GM19328 (cell line): ENCODE results near the gene ZNF853.
"Not testable (repeated sequence)": the region's sequence is repeated elsewhere in the genome, so short reads cannot be mapped to it uniquely, and the experiment has no call there.

Experiments
- ATAC-seq: cut with Tn5 transposase; IDR thresholded peaks from one replicate; pipeline ENCODE4 v1.9.1; 2021; ENCODE audit warnings: mild to moderate bottlenecking, moderate library complexity; ENCODE audit not compliant: unreplicated experiment

Gene ZNF853

DNA sequence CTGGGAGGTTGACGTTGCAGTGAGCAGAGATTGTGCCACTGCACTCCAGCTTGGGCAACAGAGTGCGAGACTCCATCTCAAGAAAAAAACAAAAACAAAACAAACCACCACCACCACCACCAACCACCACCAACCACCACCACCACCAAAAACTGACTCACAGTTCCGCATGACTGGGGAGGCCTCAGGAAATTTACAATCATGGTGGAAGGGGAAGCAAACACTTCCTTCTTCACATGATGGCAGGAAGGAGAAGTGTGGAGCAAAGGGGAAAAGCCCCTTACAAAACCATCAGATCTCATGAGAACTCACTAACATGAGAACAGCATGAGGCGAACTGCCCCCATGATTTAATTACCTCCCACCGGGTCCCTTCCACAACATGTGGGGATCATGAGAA is 19.6 kb downstream of the ZNF853 start:
- not testable (repeated sequence) for ATAC-seq

DNA sequence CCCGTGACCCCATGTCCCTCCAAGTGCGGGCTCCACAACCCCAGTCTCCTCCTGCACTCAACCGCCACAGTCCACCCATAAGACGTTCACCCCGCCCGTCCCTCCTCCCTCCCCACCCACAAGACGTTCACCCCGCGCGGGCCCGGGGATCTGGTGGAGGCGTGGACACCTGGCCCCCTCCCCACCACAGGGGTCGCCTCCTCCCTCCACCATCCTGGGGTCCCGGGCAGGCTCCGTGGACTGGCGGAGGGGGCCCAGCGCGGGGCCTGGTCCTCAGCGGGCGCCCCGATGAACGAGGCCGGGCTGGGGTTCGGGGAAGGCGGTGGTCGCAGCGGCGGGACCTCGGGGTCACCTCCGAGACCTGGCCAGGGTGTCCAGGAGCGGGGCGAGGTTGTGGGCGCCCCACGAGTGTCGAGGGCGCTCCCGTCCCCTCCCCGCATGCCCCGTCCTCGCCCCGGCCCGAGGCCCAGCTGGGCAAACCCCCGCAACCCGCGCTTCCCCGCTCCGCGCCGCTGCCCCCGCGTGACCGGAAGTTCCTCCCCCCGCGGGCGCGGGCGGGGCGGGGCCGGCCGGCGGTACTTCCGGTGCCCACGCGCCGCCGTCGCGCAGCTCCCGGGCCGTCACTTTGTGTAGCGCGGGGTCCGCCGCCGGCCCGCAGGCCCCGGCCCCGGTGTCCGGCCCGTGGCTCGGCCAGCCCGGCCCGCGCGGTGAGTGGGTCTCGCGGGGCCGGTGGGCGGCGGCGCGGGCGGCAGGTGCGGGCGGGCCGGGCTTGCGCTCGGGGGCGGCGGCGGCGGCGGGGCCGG is 21.5 kb downstream of the ZNF853 start, which contains the start of gene ZNF316:
TSS of gene ZNF316 (plus strand) at position 578 of the 803 bp plus-strand sequence. CDS start 5,092 bp downstream, outside the sequence.
- peak; percentile 67 for ATAC-seq

DNA sequence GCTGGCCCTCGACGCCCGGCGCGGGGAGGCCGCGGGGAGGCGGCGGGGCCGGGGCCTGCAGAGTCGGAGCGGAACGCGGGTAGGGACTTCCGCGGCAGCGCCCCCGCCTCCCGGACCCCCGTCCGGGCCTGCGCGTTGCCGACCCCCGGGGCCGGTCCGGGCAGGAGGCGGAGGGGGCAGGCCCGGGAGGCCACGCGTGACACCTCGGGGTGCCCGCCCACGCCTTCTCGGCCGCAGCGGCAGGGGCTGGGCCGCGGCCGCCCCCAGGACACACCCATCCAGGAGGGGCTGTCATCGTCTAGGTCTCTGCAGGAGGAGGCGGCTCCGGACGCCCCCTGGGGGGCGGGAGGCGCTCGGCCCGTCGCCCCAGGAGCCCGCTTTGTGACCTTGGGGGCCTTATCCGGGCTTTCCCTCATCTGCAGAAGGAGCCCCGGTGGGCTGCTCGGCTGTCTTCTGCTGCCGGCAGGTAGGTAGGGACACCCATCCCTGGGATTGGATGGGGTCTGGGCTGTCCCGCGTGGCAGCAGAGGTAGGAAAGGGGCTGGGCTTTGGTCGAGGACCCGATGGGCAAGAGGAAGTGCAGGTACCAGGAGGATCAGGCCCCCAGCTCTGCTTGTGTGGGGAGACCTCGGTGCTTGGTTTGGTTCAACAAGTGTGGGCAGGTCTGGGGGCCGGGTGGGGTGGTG is 22.3 kb downstream of the ZNF853 start:
- ATAC-seq = peak; percentile 74

DNA sequence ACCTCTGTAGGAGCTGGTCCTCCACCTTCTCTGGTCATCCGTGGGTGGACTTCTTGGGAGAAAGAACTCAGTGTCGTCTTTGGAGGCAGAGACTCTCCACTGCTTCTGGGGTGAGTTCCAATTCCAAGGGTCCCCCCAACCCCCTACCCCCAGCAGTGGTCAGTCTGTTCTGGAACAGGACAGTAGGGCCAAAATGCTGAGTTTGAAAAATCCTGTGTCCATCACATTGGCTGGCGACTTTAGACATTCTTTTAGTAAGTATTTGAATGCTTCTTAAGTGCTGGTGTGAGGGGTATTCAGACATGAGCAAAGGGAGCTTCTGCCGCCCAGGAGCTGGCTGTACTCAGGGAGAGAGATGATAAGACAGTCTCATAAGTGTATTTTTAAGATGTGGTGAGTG is 23.6 kb downstream of the ZNF853 start:
- ATAC-seq = no peak

DNA sequence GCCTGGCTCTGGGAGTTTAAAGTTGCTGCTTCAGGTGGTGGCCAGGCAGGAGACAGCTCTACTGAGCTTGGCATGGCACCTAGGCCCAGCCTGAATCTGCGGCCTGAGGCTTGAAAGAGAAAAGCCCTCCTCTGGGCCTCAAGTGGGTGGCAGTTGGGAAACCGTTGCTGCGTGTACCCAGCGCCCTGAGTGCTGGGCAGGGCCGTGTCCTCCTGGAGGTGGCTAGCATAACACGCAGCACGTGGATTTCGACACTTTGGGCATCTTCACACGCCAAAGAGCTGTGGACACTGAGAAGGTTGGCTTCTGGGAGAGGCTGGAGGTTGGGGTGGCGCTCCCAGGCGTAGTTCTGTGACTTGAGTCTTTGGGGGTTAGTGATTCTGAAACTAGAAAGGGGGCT is 24.2 kb downstream of the ZNF853 start:
- ATAC-seq = no peak

DNA sequence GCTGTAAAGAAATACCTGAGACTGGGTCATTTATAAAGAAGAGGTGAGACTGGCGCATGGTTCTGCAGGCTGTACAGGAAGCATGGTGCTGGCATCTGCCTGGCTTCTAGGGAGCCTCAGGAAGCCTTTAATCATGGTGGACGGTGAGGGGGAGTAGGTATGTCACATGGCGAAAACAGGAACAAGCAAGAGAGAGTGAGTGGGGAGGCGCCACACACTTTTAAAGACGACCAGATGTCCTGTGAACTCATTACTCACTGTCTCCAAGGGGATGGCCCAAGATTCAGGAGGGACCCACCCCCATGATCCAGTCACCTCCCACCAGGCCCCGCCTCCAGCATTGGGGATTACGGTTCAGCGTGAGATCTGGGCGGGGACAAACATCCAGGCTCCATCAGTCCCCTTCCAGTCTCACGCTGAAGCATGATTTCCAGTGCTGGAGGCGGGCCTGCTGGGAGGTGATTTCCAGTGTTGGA is 24.9 kb downstream of the ZNF853 start:
- ATAC-seq = no peak

DNA sequence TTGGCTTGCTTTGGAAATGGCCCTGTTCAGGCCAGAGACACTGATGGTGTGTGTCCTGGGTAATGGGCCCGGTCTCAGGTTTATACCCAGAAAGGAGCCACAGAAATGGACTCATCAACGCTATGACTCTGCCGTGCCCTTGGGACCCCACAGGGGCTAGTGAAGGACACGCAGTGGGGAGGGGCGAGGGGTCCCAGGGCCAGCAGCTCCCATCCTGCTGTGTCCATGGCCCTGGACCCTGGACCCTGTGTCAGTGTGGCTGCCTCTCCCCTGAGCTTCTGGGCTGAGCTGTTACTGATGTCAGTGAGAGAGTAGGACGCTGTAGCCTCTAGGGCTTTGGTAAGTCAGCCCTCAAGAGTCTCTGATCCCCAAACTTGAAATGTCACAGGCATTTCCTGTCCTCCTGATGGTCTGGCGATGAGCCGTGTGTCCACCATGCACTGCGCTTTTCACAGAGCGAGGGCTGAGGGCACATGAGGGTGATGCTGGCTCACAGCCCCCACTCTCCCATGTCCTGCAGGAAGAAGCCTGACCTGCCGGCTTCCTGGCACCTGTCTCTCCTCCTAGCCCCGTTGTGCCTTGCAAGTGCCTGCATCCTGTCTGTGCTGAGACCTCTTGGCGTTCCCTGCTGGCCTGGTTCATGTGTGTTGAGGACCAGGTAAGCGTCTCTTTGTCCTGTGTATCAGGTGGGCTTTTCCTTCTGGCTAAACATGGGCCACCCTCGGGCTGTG is 26.1 kb downstream of the ZNF853 start:
- no peak for ATAC-seq

DNA sequence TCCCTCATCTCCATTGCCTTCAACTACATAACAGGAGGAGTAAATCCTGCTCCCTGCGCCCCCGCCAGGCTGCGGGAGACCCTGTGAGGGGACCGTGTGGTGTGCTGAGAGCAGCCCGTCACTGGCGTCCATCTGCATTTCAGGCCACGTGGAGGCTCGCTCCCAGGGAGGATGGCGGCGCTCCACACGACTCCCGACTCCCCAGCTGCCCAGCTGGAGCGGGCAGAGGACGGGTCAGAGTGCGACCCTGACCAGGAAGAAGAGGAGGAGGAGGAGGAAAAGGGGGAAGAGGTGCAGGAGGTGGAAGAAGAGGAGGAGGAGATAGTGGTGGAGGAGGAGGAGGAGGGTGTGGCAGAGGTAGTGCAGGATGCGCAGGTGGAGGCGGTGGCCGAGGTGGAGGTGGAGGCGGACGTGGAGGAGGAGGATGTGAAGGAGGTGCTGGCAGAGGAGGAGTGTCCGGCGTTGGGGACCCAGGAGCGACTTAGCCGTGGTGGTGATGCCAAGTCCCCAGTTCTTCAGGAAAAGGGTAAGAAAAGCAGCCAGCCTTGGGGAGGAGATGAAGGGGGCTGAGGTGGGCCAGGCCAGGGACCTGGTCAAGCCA is 26.9 kb downstream of the ZNF853 start:
- ATAC-seq = no peak

DNA sequence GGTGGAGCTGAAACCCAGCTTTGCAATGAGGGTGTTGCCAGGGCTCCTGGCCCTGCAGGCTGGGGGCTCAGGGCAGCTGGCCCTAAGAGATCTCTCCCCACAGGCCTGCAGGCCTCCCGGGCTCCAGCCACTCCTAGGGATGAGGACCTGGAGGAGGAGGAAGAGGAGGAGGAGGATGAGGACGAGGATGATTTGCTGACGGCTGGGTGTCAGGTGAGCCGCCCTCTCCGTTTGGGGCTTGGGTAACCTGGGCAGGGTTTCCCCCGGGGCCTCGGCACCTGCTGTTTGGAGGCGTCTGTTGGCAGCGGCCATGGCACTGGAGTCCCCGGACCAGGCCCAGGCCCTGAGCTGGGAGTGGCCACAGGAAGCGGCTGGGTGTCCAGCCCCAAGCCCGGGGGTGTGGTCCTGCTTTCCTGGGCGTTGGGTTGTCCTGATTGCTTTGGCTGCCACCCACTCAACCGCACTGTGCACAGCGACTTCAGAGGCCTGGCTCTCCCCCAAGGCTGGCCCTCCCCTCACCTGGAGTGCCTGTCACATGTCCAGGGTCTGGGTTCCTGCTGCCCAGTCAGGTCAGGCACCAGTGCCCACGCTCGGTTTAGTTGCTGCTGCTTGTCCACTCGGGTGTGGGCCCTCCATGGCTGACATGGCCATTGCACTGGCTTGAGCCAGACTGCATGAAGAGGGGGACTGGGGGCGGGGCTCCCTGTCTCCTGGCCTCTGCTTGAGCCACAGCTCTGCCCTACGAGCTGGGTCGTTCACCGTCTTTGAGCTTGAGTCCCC is 27.6 kb downstream of the ZNF853 start:
- ATAC-seq = no peak

DNA sequence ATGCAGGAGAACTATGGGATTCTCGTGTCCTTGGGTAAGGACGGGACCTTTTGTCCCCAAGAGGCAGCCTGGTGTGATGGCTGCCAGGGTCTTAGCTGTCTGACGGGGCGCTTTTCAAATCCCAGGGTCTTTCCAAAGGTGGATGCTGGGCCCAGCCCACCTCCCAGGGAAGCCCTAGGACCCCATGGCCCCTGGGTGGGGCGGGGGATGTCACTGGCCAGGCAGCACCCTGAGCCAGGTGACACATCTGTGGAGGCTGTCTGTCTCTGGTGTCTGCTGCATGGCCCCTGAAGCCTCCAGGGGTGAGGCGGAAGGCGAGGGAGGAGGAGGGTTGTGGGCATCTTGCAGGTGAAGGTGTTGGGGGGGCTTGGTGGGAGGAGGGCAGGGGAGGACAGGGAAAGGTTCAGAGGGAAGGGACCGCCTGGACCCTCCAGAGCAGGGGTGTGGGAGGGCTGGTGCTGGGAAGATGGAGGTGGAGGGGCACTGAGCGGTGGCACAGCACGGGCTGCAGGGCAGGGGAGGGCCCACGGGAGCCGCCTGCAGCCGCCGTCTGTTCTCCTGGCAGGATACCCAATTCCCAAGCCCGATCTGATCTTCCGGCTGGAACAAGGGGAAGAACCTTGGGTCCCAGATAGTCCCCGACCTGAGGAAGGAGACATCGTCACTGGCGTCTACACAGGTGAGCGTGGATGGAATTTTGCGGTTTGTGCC is 28.7 kb downstream of the ZNF853 start:
- no peak for ATAC-seq

DNA sequence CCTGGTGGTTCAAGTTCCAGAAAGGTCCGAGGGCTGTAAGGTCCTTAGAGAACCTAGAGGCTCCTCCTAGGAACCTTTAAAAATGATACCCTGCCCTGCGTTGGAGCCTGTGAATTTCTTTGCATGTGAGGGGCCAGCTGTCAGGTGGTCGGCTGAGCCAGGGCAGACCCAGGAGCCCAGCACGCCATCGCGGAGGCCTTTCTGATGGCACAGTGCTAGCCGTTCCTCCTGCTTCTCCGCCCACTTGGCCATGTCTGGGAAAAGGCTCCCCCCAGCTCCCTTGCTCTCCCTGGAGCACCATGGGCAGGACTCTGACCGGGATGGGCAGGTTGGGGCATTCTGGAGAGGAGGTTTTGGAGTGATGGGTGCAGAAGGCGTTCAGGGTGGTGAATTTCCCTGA is 29.3 kb downstream of the ZNF853 start:
- no peak for ATAC-seq

DNA sequence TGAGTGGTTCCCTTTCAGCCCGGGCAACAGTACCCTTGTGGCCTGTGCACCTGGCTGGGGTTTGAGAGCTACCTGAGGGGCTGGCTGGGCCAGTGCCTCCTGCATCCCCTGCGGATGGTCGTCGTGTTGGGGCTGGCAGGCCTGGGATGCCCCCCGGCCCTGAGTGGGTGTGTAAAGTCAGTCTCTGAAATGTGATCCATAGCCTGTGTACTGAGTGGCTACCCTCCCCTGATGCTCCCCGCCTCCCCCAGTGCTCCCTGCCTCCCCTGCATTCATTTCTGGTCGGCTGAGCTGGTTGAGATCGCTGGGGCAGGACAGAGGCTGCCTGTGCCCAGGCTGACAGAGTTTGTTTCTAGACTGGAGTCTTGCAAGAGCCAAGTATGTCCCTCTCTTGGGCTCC is 31.1 kb downstream of the ZNF853 start:
- no peak for ATAC-seq

DNA sequence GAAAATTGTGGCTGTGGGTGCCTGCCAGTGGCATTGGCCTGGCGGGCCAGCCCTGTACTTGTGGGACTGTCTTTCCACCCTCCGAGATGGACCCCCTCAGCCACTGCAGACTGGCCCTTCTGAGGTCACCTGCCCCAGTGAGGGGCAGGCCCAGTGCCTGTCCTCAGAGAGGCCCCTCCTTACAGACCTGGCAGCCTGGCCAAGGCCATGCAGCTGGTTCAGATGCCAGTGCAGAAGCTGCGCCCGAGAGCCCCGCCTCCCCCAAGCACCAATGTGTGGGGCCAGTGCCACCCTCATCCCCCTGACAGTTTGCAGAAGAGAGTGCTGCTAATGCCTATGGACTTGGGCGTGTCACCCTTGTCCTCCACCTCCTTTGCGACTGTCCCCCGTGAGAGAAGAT is 31.7 kb downstream of the ZNF853 start:
- ATAC-seq = no peak

DNA sequence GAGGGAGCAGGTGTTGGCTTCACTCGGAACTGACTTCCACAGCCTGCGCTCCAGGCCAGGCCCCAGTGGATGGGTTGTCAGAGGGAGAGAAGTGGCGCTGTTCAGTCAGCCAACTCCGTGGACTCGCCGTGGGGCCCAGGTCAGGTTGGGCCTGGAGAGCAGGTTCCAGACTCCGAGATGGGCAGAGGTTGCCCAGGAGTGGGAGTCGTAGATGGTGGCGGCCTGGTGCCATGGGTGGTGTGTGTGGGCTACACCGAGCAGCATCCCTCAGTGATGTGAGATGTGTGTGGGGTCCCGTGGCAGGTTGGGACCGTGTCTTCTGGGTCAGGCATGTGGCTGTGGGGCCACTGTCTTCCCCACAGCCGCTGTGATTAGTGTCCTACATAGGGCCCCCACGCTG is 32.1 kb downstream of the ZNF853 start:
- ATAC-seq = no peak

DNA sequence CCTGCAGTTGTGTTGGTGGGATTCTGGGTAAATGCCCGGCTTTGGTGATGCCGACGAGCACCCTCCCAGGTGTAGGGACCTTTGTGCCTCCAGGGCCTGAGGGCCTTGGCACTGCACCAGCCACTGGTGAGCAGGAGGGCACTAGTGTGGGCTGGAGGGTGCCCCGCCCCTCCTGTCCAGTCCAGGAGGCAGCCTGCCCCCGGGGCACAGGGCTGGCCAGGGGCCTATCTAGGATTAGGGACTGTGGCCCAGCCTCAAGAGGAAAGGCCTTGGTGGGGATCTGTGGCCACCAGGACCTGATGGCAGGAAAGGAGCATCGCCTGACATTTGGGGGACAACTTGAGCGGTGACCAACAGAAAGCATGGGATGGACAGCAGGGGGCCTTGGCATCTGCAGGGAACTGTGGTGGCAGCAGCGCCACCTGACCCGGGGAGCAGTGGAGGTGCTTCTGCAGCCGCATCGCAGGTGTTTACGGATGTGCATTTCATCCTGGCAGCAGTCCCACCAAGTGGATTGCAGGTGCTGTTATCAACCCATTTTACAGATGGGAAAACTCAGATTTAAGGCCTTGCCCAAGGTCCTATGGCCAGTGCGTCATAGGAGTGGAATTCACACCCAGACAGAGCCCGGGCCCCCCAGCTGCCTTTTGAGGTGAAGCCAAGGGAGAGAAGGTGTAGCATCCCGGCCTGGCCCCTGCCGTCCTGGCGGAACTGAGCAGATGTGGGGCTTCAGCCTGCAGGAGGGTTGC is 32.8 kb downstream of the ZNF853 start:
- no peak for ATAC-seq

DNA sequence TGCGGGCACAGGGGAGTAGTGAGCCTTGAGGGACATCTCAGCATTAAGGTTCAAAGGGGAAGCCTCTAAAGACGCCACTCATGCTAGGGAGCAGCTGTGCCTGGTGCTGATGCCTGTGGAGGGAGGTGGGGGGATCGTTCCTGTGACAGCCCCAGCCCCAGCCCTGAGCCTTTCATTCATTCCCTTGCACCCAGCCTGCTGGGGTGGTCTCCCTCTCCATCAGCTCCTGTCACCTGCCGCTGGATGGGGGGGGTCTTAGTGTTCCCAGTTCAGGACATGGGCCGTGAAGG is 33.4 kb downstream of the ZNF853 start:
- no peak for ATAC-seq

DNA sequence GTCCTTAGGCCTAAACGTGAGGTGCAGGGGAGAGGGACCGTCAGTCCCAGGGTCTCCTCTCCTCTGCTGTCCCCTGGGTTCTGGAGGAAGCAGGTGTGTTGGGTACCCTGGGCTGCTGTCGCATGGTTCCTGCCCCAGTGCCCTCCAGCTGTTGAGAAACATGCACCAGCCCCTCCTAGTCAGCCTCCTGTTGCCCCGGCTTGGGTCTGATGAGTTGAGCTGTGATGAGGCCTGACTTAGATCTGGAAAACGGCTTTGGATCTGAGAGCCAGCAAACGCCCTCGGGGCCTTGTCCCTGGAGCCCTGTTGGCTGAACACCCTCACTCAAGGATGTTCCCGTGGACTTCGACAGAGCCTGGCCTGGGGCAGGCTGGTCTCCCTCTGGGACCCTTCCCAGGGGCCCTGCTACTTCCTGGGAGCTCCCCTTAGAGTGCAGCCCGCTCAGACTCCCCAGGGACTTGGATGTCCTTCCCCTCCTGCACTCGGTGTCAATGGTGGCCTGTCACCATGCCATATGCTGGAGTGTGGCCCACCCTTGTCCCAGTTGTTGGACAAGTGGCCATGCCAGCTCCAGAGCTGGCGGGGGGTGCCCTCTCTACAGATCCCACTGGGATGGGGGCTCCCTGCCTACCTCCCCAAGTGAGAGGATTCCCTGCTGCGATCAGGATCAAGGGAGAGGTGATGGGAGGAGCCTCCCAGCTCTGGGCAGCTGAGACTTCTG is 34.0 kb downstream of the ZNF853 start:
- no peak for ATAC-seq

DNA sequence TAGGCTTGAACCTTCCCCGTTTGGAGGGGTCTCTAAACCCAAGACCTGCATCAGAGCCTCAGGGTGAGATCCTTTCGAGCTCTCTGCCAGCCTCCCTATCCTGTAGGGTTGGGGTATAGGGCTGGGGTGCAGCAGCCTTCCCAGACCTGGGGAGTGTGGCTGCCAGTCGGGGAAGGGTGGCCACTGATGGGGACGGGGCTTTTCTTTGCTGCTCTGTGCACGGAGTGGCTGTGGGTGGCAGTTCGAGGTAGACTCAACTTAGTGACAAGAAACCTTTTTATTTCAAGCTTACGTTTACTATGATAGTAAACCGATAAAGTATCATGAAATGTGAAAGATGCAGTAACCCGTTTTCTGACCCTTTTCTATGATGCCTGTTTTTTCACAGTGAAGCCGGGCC is 34.7 kb downstream of the ZNF853 start:
- no peak for ATAC-seq
